ENCODE measurements around the gene PLAAT5.

Gene PLAAT5

GRCh38 chr11:63511048-63511748 is 20.2 kb upstream of the PLAAT5 start:
- DNase-seq, result no peak

- DNase-seq, result no peak
Observed at GRCh38 chr11:63510360-63511047, 19.5 kb upstream of the PLAAT5 start.

- no peak for DNase-seq
Observed at GRCh38 chr11:63508745-63509144, 17.8 kb upstream of the PLAAT5 start.

- peak; percentile 45 for DNase-seq
Observed at GRCh38 chr11:63508009-63508408, 17.0 kb upstream of the PLAAT5 start.

GRCh38 chr11:63507511-63507910 is 16.5 kb upstream of the PLAAT5 start:
- DNase-seq, result no peak

GRCh38 chr11:63506876-63507275 is 15.9 kb upstream of the PLAAT5 start:
- DNase-seq, result no peak

- peak; percentile 94 for DNase-seq
Observed at GRCh38 chr11:63505857-63506528, 15.0 kb upstream of the PLAAT5 start, which contains the start of gene LGALS12. LGALS12 (plus strand) TSS chr11:63506084; CDS start chr11:63506459, 375 bp downstream.

GRCh38 chr11:63504933-63505586 is 14.1 kb upstream of the PLAAT5 start:
- DNase-seq, result no peak

GRCh38 chr11:63504054-63504453 is 13.1 kb upstream of the PLAAT5 start:
- DNase-seq, result no peak

- no peak for DNase-seq
Observed at GRCh38 chr11:63503492-63503891, 12.5 kb upstream of the PLAAT5 start.

GRCh38 chr11:63502252-63502820 is 11.4 kb upstream of the PLAAT5 start:
- DNase-seq, result no peak

- DNase-seq, result no peak
Observed at GRCh38 chr11:63501236-63501635, 10.3 kb upstream of the PLAAT5 start.

GRCh38 chr11:63499874-63500273 is 8.9 kb upstream of the PLAAT5 start:
- no peak for DNase-seq

- no peak for DNase-seq
Observed at GRCh38 chr11:63494975-63495374, 4.0 kb upstream of the PLAAT5 start.

GRCh38 chr11:63493127-63493526 is 2.2 kb upstream of the PLAAT5 start:
- no peak for DNase-seq

- DNase-seq, result no peak
Observed at GRCh38 chr11:63492441-63492840, 1.5 kb upstream of the PLAAT5 start.

- no peak for DNase-seq
Observed at GRCh38 chr11:63491636-63492372, 837 bp upstream of the PLAAT5 start.

GRCh38 chr11:63491240-63491587 is 247 bp upstream of the PLAAT5 start:
- no peak for DNase-seq

GRCh38 chr11:63489879-63490278 is 1.1 kb downstream of the PLAAT5 start:
- DNase-seq, result no peak

- DNase-seq, result no peak
Observed at GRCh38 chr11:63488789-63489188, 2.2 kb downstream of the PLAAT5 start.

GRCh38 chr11:63485777-63486176 is 5.2 kb downstream of the PLAAT5 start:
- no peak for DNase-seq

GRCh38 chr11:63480039-63480438 is 10.9 kb downstream of the PLAAT5 start:
- no peak for DNase-seq

All from GDM1 (cell line).